HepG2 (cell line): ENCODE measurements around the gene CARS2. TPM values are rescaled to one million over a fixed set of nuclear protein-coding genes. Genes with fewer than 3 reads are reported as not detected.

Experiments
- ATAC-seq: fragments of 200-7000 bp; cut with Tn5 transposase; 3 replicates; pipeline ENCODE4 v1.9.1; 2020; ENCODE audit warnings: mild to moderate bottlenecking, moderate library complexity
- BruUV-seq: library from RNA; stranded (reverse); fragments of 400-500 nt; replicated peaks from 2 replicates; lab custom pipeline; 2021; lab: Mats Ljungman, UMichigan
- CTCF ChIA-PET: fragments of 300-600 bp; formaldehyde crosslinking; extraction: SDS; loops from one replicate; lab custom pipeline; 2021; ENCODE audit warnings: low total read pairs, inconsistent platforms, low intra/inter-chr PET ratio; lab: Yijun Ruan, JAX
- POLR2A ChIA-PET: fragments of 350-600 bp; sonication (Branson Sonifier 250); formaldehyde crosslinking; loops from one replicate; lab custom pipeline; 2020; ENCODE audit warnings: antibody characterized with exemption, inconsistent platforms; lab: Yijun Ruan, JAX
- DNase-seq: peaks from one replicate; pipeline ENCODE4 v3.0.0-alpha.2; 2015; ENCODE audit warnings: low spot score
- FAIRE-seq: peaks from 3 replicates; lab custom pipeline; 2011; peaks lifted over from hg19 to GRCh38; lab: Jason Lieb, UNC
- H2AFZ ChIP-seq: one replicate; pipeline ENCODE4 v1.6.1; 2011; ENCODE audit warnings: low read length, inconsistent platforms
- H3K27ac ChIP-seq: fragments of 300-600 bp; 3 replicates; pipeline ENCODE4 v1.8.0; 2011; ENCODE audit warnings: mixed run types, mild to moderate bottlenecking, mixed read lengths, low read length, inconsistent platforms; ENCODE audit not compliant: insufficient read depth; ENCODE audit errors: extremely low read length
- H3K27me3 ChIP-seq, 2 experiments: fragments of 200-600 bp in 1 of 2; 2 replicates in 1 of 2; 3 replicates in 1 of 2; pipeline versions ENCODE4 v1.6.0 to v1.8.0; 2011; ENCODE audit warnings: low read length in 2 of 2, mild to moderate bottlenecking in 2 of 2, moderate library complexity in 2 of 2, inconsistent platforms in 1 of 2; ENCODE audit not compliant: insufficient read depth in 2 of 2, control insufficient read depth in 1 of 2
- H3K36me3 ChIP-seq, 2 experiments: fragments of 200-600 bp in 1 of 2; replicated peaks in 1 of 2; 2 replicates in 1 of 2; 3 replicates in 1 of 2; pipeline versions ENCODE4 v1.5.1 to v1.8.0; 2011; ENCODE audit warnings: low read length in 2 of 2, inconsistent platforms in 1 of 2; ENCODE audit not compliant: insufficient read depth in 2 of 2, control insufficient read depth in 1 of 2
- H3K4me1 ChIP-seq: 2 replicates; pipeline ENCODE4 v1.5.1; 2012; ENCODE audit warnings: low read length, inconsistent platforms; ENCODE audit not compliant: insufficient read depth
- H3K4me2 ChIP-seq: 2 replicates; pipeline ENCODE4 v1.6.0; 2011; ENCODE audit warnings: low read depth, low read length, inconsistent platforms
- H3K4me3 ChIP-seq, 3 experiments: fragments of 200-600 bp in 1 of 3; sonication (generic), shearing (Covaris generic) in 1 of 3; replicated peaks in 1 of 3; 2 replicates each; pipeline ENCODE4 v1.5.1; 2011 to 2016; ENCODE audit warnings: low read length in 3 of 3, inconsistent platforms in 2 of 3, low read depth in 2 of 3, mild to moderate bottlenecking in 2 of 3, control low read depth in 1 of 3, mixed read lengths in 1 of 3; ENCODE audit not compliant: insufficient read depth in 1 of 3
- H3K79me2 ChIP-seq: one replicate; pipeline ENCODE4 v1.6.1; 2011; ENCODE audit warnings: low read length, inconsistent platforms; ENCODE audit not compliant: insufficient read depth
- H3K9ac ChIP-seq: 2 replicates; pipeline ENCODE4 v1.6.0; 2011; ENCODE audit warnings: mild to moderate bottlenecking, low read depth, low read length, inconsistent platforms; ENCODE audit not compliant: insufficient read depth
- H3K9me3 ChIP-seq: 2 replicates; pipeline ENCODE4 v1.5.1; 2012; ENCODE audit warnings: mild to moderate bottlenecking, low read length
- H4K20me1 ChIP-seq: 2 replicates; pipeline ENCODE4 v1.6.0; 2011; ENCODE audit warnings: inconsistent platforms, mild to moderate bottlenecking, low read length, moderate library complexity; ENCODE audit not compliant: insufficient read depth
- CC2D1A ChIP-seq: sonication (generic); formaldehyde crosslinking; IDR thresholded peaks from 2 replicates; pipeline ENCODE4 v1.8.1; 2023; ENCODE audit warnings: mild to moderate bottlenecking, missing genetic modification reagents
- ERF ChIP-seq: IDR thresholded peaks from 2 replicates; pipeline ENCODE4 v1.6.1; 2018; ENCODE audit warnings: missing biosample characterization, missing genetic modification reagents
- FUBP1 ChIP-seq: sonication (generic); formaldehyde crosslinking; IDR thresholded peaks from 2 replicates; pipeline ENCODE4 v1.5.1; 2020; ENCODE audit warnings: missing genetic modification reagents, mild to moderate bottlenecking, borderline replicate concordance
- IKZF4 ChIP-seq: sonication (generic); formaldehyde crosslinking; IDR thresholded peaks from 2 replicates; pipeline ENCODE4 v1.5.1; 2020; ENCODE audit warnings: borderline replicate concordance, mild to moderate bottlenecking, low read depth, missing genetic modification reagents; ENCODE audit errors: not compliant biosample characterization
- MAZ ChIP-seq, 2 experiments: sonication (generic) in 1 of 2; formaldehyde crosslinking in 1 of 2; IDR thresholded peaks; 2 replicates each; pipeline versions ENCODE4 v1.5.0 to v1.6.1; 2012 to 2020; ENCODE audit warnings: low read depth in 2 of 2, mild to moderate bottlenecking in 2 of 2, borderline replicate concordance in 1 of 2, improper control_type of control experiment in 1 of 2, low read length in 1 of 2, missing genetic modification reagents in 1 of 2, moderate library complexity in 1 of 2
- MIER3 ChIP-seq: IDR thresholded peaks from 2 replicates; pipeline ENCODE4 v1.6.1; 2016; ENCODE audit warnings: missing compliant biosample characterization, borderline replicate concordance
- PATZ1 ChIP-seq: sonication (generic); formaldehyde crosslinking; IDR thresholded peaks from 2 replicates; pipeline ENCODE4 v1.4.0; 2020; ENCODE audit warnings: missing genetic modification reagents
- PHF5A ChIP-seq: IDR thresholded peaks from one replicate; pipeline ENCODE4 v1.6.1; 2018; ENCODE audit warnings: low read depth, missing genetic modification reagents; ENCODE audit not compliant: unreplicated experiment
- PLRG1 ChIP-seq: fragments of 450-650 bp; conservative IDR thresholded peaks from 2 replicates; pipeline ENCODE4 v1.6.1; 2016
- RFXANK ChIP-seq: IDR thresholded peaks from 2 replicates; pipeline ENCODE4 v1.6.1; 2016
- TCF7 ChIP-seq: sonication (generic); IDR thresholded peaks from 2 replicates; pipeline ENCODE4 v1.6.1; 2016; ENCODE audit warnings: antibody characterized with exemption, low read depth
- TEAD3 ChIP-seq: optimal IDR thresholded peaks from 2 replicates; pipeline ENCODE3; 2016; ENCODE audit warnings: borderline replicate concordance
- TMF1 ChIP-seq: sonication (generic); formaldehyde crosslinking; IDR thresholded peaks from 2 replicates; pipeline ENCODE4 v1.8.1; 2022; ENCODE audit warnings: low read depth, missing genetic modification reagents
- ZNF326 ChIP-seq: sonication (generic); formaldehyde crosslinking; IDR thresholded peaks from 2 replicates; pipeline ENCODE4 v1.4.0; 2020; ENCODE audit warnings: missing genetic modification reagents, borderline replicate concordance
- ZNF784 ChIP-seq: sonication (generic); formaldehyde crosslinking; IDR thresholded peaks from 2 replicates; pipeline ENCODE4 v1.5.1; 2020; ENCODE audit warnings: missing genetic modification reagents, mild to moderate bottlenecking, borderline replicate concordance
- WGBS: methylation state at CpG from one replicate; pipeline ENCODE4 v1.1.6; 2017; ENCODE audit warnings: low lambda C conversion rate; 5-methylcytosine and 5-hydroxymethylcytosine counted together
- in situ Hi-C: cut with HindIII; loops from 2 replicates; pipeline ENCODE4 v1.10.0; 2017; ENCODE audit warnings: low pct_unique_long_range_greater_than_20kb; ENCODE audit not compliant: extremely low pct_ligation_motif_present
- intact Hi-C: fragments of 100-400 bp; cut with micrococcal nuclease; formaldehyde crosslinking; loops from one replicate; pipeline ENCODE4 v1.10.0; 2022; ENCODE audit not compliant: unreplicated experiment
- polyA plus RNA-seq, 8 experiments: library from polyadenylated mRNA; depleted of rRNA in 3 of 8; stranded (reverse) in 7 of 8; unstranded in 1 of 8; fragments of >200 nt; fragmentation: Illumina TruSeq in 4 of 8; extraction: Trizol in 4 of 8; gene quantifications; 2 replicates each; pipeline versions ENCODE4 v1.2.1 to v1.2.3, GENCODE V29; 2011 to 2016; ENCODE audit warnings: low read depth in 4 of 8, missing spikeins in 1 of 8, mixed read lengths in 1 of 8; ENCODE audit not compliant: insufficient read depth in 1 of 8
- total RNA-seq, 5 experiments: library from RNA; depleted of rRNA; stranded (reverse); fragments of >200 nt; fragmentation: Illumina TruSeq; extraction: Trizol; gene quantifications; 2 replicates each; pipeline ENCODE4 v1.2.3, GENCODE V29; 2016; ENCODE audit warnings: low read depth in 1 of 5

The CARS2 gene
- total and polyA plus RNA-seq, 2 of the 13 experiments (the other 11 are each of a cell fraction or from before 2014, with no cell fraction given) = 41.1 to 59.3 TPM

- TF ChIP-seq FUBP1 (CRISPR knock-in tag) (no peak), ERF (CRISPR knock-in tag) (no peak), TCF7 (no peak), ZNF326 (CRISPR knock-in tag) (no peak), RFXANK (CRISPR knock-in tag) (no peak)
Observed at GRCh38 chr13:110628952-110629701, 76.8 kb downstream of the CARS2 start (continued).

GRCh38 chr13:110628477-110628793, 77.5 kb downstream of the CARS2 start:
- ChIA-PET POLR2A (no interaction called here), CTCF (no interaction called here)
- no peak for ATAC-seq
- no peak for DNase-seq
- H3K9me3 ChIP-seq = no peaks in the 10 kb centered on the region
- intact Hi-C loops = no loop called here
- peaks cover 13 to 62% of the 10 kb centered on the region in 2 experiments; a peak in 4 of 5 replicates for H3K36me3 ChIP-seq
- no peak overlapping the region for H2AFZ ChIP-seq
- in situ Hi-C loops = no loop called here
- FAIRE-seq = no peak
- no TSS peak for BruUV-seq
- 98% methylated on average over 13 of the region's 13 CpGs for WGBS
- H3K4me3 ChIP-seq = no peak overlapping the region
- H3K27me3 ChIP-seq = no peaks in the 10 kb centered on the region
- H4K20me1 ChIP-seq = peaks cover 13% of the 10 kb centered on the region
- H3K4me2 ChIP-seq = no peak overlapping the region
- H3K4me1 ChIP-seq = peaks cover 14% of the 10 kb centered on the region; the same call in 1 of the 2 replicates
- TF ChIP-seq ZNF784 (no peak), CC2D1A (no peak), MAZ (IDR thresholded peaks at IDR 0.05; ENCODE audit: borderline replicate concordance, low read depth, low read length) (no peak), MAZ (CRISPR knock-in tag; IDR thresholded peaks at IDR 0.05; ENCODE audit: low read depth) (no peak), PLRG1 (no peak), PHF5A (no peak), IKZF4 (no peak), TEAD3 (CRISPR knock-in tag) (no peak), TMF1 (CRISPR knock-in tag) (no peak), MIER3 (CRISPR knock-in tag) (no peak), PATZ1 (CRISPR knock-in tag) (no peak)
- H3K9ac ChIP-seq = no peak overlapping the region
- H3K79me2 ChIP-seq = peaks cover 74% of the 10 kb centered on the region
- H3K27ac ChIP-seq = no peak overlapping the region
